Central memory CD8-positive, alpha-beta T cell (primary cell): ENCODE measurements around the gene DOCK7.
"Not testable (repeated sequence)": the region's sequence is repeated elsewhere in the genome, so short reads cannot be mapped to it uniquely, and the experiment has no call there.

ENCODE experiments used
- ATAC-seq: fragments of 150-1000 bp; cut with Tn5 transposase; replicated peaks from 2 replicates; pipeline ENCODE4 v1.10.0; 2022; ENCODE audit warnings: mild to moderate bottlenecking, moderate FRiP score, moderate number of reproducible peaks; ENCODE audit not compliant: poor library complexity, severe bottlenecking; ENCODE audit errors: extremely low read depth
- DNase-seq, 2 donors: peaks; one replicate each; pipeline ENCODE4 v3.0.0; 2021; ENCODE audit warnings: low spot score in 2 of 2
- H3K27ac Mint-ChIP-seq: one replicate; pipeline ENCODE4 v1.8.0; 2022; ENCODE audit warnings: low read depth, mild to moderate bottlenecking, moderate library complexity, mixed read lengths
- H3K27me3 Mint-ChIP-seq: one replicate; pipeline ENCODE4 v1.8.0; 2022; ENCODE audit warnings: mixed read lengths
- H3K36me3 Mint-ChIP-seq: one replicate; pipeline ENCODE4 v1.8.0; 2022; ENCODE audit warnings: mild to moderate bottlenecking, moderate library complexity, mixed read lengths; ENCODE audit not compliant: insufficient read depth
- H3K4me1 Mint-ChIP-seq: one replicate; pipeline ENCODE4 v1.8.0; 2022; ENCODE audit warnings: mixed read lengths
- H3K4me3 Mint-ChIP-seq: one replicate; pipeline ENCODE4 v1.8.0; 2022; ENCODE audit warnings: mild to moderate bottlenecking, moderate library complexity, mixed read lengths
- H3K9me3 Mint-ChIP-seq: one replicate; pipeline ENCODE4 v1.8.0; 2022; ENCODE audit warnings: mixed read lengths

DOCK7 gene

GRCh38 chr1:62686822-62687221, 1.4 kb downstream of the DOCK7 start:
- Mint-ChIP-seq H3K4me1 (peaks cover 29% of the 10 kb centered on the region), H3K9me3 (no peaks in the 10 kb centered on the region), H3K27ac (peak overlapping the region; percentile 66), H3K36me3 (peaks cover 7% of the 10 kb centered on the region), H3K27me3 (no peaks in the 10 kb centered on the region), H3K4me3 (peak overlapping the region; percentile 88)
- no peak for ATAC-seq
- no peak for DNase-seq

- Mint-ChIP-seq H3K27ac (no peak overlapping the region), H3K36me3 (peaks cover 7% of the 10 kb centered on the region), H3K9me3 (no peaks in the 10 kb centered on the region), H3K4me3 (no peak overlapping the region), H3K4me1 (peaks cover 23% of the 10 kb centered on the region), H3K27me3 (no peaks in the 10 kb centered on the region)
- no peak for DNase-seq
- no peak for ATAC-seq
Measured at GRCh38 chr1:62685431-62685859, 2.7 kb downstream of the DOCK7 start.

- no peaks in the 10 kb centered on the region for H3K9me3 Mint-ChIP-seq
- no peaks in the 10 kb centered on the region for H3K27me3 Mint-ChIP-seq
- no peak overlapping the region for H3K27ac Mint-ChIP-seq
- peaks cover 6% of the 10 kb centered on the region for H3K36me3 Mint-ChIP-seq
- no peak overlapping the region for H3K4me3 Mint-ChIP-seq
- DNase-seq (no peak), ATAC-seq (no peak)
- peaks cover 13% of the 10 kb centered on the region for H3K4me1 Mint-ChIP-seq
Measured at GRCh38 chr1:62682531-62682930, 5.7 kb downstream of the DOCK7 start.

GRCh38 chr1:62680992-62681391, 7.2 kb downstream of the DOCK7 start:
- not testable (repeated sequence) for H3K27me3 Mint-ChIP-seq, H3K36me3 Mint-ChIP-seq, DNase-seq, H3K9me3 Mint-ChIP-seq, H3K27ac Mint-ChIP-seq, ATAC-seq, H3K4me3 Mint-ChIP-seq
- peaks cover 22% of the 10 kb centered on the region for H3K4me1 Mint-ChIP-seq

GRCh38 chr1:62677822-62678221, 10.4 kb downstream of the DOCK7 start:
- H3K4me1 Mint-ChIP-seq, result peaks cover 14% of the 10 kb centered on the region
- ATAC-seq, H3K4me3 Mint-ChIP-seq, H3K9me3 Mint-ChIP-seq, H3K27me3 Mint-ChIP-seq, H3K36me3 Mint-ChIP-seq, DNase-seq, H3K27ac Mint-ChIP-seq: not testable (repeated sequence)

GRCh38 chr1:62676611-62677356, 11.4 kb downstream of the DOCK7 start:
- no peaks in the 10 kb centered on the region for H3K36me3 Mint-ChIP-seq
- no peak overlapping the region for H3K4me3 Mint-ChIP-seq

GRCh38 chr1:62673629-62674028, 14.6 kb downstream of the DOCK7 start:
- no peak for ATAC-seq
- Mint-ChIP-seq H3K27ac (no peak overlapping the region), H3K9me3 (no peaks in the 10 kb centered on the region), H3K4me3 (no peak overlapping the region), H3K36me3 (no peaks in the 10 kb centered on the region), H3K4me1 (peaks cover 21% of the 10 kb centered on the region), H3K27me3 (no peaks in the 10 kb centered on the region)
- no peak for DNase-seq

More at GRCh38 chr1:62676611-62677356, 11.4 kb downstream of the DOCK7 start:
- Mint-ChIP-seq H3K4me1 (peaks cover 14% of the 10 kb centered on the region), H3K9me3 (no peaks in the 10 kb centered on the region), H3K27ac (no peak overlapping the region), H3K27me3 (no peaks in the 10 kb centered on the region)
- DNase-seq, result no peak
- ATAC-seq, result no peak

- no peaks in the 10 kb centered on the region for H3K27me3 Mint-ChIP-seq
- no peaks in the 10 kb centered on the region for H3K9me3 Mint-ChIP-seq
- ATAC-seq, result no peak
- no peak for DNase-seq
- no peaks in the 10 kb centered on the region for H3K36me3 Mint-ChIP-seq
- no peak overlapping the region for H3K4me3 Mint-ChIP-seq
- peaks cover 19% of the 10 kb centered on the region for H3K4me1 Mint-ChIP-seq
- H3K27ac Mint-ChIP-seq, result no peak overlapping the region
Measured at GRCh38 chr1:62672029-62672428, 16.2 kb downstream of the DOCK7 start.

- Mint-ChIP-seq H3K9me3 (no peaks in the 10 kb centered on the region), H3K36me3 (no peaks in the 10 kb centered on the region), H3K27ac (no peak overlapping the region), H3K27me3 (no peaks in the 10 kb centered on the region), H3K4me1 (peaks cover 8% of the 10 kb centered on the region), H3K4me3 (no peak overlapping the region)
- ATAC-seq (no peak), DNase-seq (no peak)
Measured at GRCh38 chr1:62654744-62655143, 33.4 kb downstream of the DOCK7 start.

- Mint-ChIP-seq H3K36me3 (peaks cover 2% of the 10 kb centered on the region), H3K4me3 (no peak overlapping the region), H3K27me3 (no peaks in the 10 kb centered on the region), H3K4me1 (peaks cover under 1% of the 10 kb centered on the region), H3K27ac (no peak overlapping the region), H3K9me3 (no peaks in the 10 kb centered on the region)
- ATAC-seq (no peak), DNase-seq (no peak)
Measured at GRCh38 chr1:62652387-62652786, 35.8 kb downstream of the DOCK7 start.

- Mint-ChIP-seq H3K4me3 (no peak overlapping the region), H3K9me3 (no peaks in the 10 kb centered on the region), H3K27ac (no peak overlapping the region), H3K36me3 (peaks cover 8% of the 10 kb centered on the region), H3K27me3 (no peaks in the 10 kb centered on the region), H3K4me1 (no peaks in the 10 kb centered on the region)
- DNase-seq, result no peak
- no peak for ATAC-seq
Measured at GRCh38 chr1:62643283-62643682, 44.9 kb downstream of the DOCK7 start.

GRCh38 chr1:62637392-62638105, 50.6 kb downstream of the DOCK7 start:
- no peak for ATAC-seq

GRCh38 chr1:62628506-62628905, 59.7 kb downstream of the DOCK7 start:
- Mint-ChIP-seq H3K9me3 (no peaks in the 10 kb centered on the region), H3K4me1 (peaks cover 9% of the 10 kb centered on the region), H3K27me3 (no peaks in the 10 kb centered on the region), H3K27ac (no peak overlapping the region), H3K4me3 (no peak overlapping the region), H3K36me3 (peaks cover 14% of the 10 kb centered on the region)
- ATAC-seq (no peak), DNase-seq (no peak)

More at GRCh38 chr1:62637392-62638105, 50.6 kb downstream of the DOCK7 start:
- no peak for DNase-seq
- no peaks in the 10 kb centered on the region for H3K9me3 Mint-ChIP-seq
- H3K27me3 Mint-ChIP-seq, result no peaks in the 10 kb centered on the region
- H3K4me3 Mint-ChIP-seq, result no peak overlapping the region
- H3K36me3 Mint-ChIP-seq, result peaks cover 7% of the 10 kb centered on the region
- no peaks in the 10 kb centered on the region for H3K4me1 Mint-ChIP-seq
- H3K27ac Mint-ChIP-seq, result no peak overlapping the region
